ENCODE data around the gene RAD51.

RAD51 gene

GRCh38 chr15:40722934-40723333 lies 28.0 kb downstream of the RAD51 start:
- peak; percentile 20 to 58 (median 49) for DNase-seq

GRCh38 chr15:40723919-40724318 lies 28.9 kb downstream of the RAD51 start:
- no peak for DNase-seq

DNA sequence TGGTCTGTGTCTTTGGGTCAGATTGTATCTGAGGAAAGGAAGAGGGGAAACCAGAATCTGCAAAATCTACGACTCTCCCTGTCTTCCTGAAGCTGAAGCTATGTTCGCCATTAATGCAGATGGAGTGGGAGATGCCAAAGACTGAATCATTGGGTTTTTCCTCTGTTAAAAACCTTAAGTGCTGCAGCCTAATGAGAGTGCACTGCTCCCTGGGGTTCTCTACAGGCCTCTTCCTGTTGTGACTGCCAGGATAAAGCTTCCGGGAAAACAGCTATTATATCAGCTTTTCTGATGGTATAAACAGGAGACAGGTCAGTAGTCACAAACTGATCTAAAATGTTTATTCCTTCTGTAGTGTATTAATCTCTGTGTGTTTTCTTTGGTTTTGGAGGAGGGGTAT lies 36.1 kb downstream of the RAD51 start:
- no peak for DNase-seq

DNA sequence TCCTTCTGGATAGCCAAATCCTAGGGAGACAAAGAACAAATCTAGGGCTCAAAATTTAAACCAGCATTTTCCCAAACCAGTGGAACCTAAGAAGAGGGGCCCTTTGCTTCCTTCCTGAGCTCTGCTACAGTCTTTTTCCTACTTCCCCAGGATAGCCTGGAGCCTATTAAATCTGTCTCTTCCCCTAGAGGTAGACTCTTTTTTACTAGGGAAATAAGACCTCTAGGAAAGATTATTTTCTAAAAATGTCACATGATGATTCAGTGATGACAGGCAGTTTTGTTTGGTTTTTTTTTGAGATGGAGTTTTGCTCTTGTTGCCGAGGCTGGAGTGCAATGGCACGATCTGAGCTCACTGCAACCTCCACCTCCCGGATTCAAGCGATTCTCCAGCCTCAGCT lies 41.6 kb downstream of the RAD51 start:
- DNase-seq, result no peak

GRCh38 chr15:40737048-40737447 lies 42.1 kb downstream of the RAD51 start:
- no peak for DNase-seq

GRCh38 chr15:40739047-40739446 lies 44.1 kb downstream of the RAD51 start:
- no peak for DNase-seq

DNA sequence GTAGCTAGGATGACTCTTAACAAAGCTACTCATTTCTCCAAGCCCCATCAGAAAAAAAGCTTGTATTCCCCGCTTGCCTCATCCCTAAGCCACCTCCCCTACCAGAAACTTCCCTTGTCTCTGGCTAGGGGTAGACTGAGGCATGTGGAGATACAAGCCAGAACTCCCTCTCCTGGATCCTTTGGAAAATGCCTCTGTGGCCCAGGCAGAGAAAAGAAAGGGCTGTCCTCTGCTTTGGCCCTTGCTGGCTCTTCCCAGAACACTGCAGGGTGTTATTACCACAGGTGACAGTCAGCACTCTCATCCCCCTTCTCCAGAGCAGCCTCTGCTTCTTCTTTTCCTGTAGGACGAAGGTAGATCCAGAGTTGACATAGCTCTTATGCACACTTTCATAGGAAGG lies 44.9 kb downstream of the RAD51 start:
- no peak for DNase-seq

GRCh38 chr15:40743485-40743901 lies 48.5 kb downstream of the RAD51 start:
- DNase-seq, result no peak

GRCh38 chr15:40743921-40744814 lies 49.2 kb downstream of the RAD51 start:
- DNase-seq, result peak; percentile 92 to 98 (median 97)

DNA sequence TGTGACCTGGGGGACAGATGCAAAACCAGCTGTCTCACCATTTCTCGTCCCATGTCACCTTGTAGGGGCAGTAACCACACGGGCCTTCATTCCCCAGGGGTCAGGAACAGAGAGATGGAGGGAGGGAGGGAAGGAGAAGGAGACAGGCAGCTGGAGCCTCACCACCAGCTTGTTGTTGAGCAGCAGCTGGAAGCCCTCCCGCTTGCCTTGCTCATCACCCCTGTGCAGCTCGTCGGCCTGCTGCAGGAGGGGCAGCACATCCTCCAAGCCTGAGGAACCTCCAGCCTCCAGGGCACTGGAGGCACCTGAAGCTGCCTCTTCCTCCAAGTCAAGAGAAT lies 49.8 kb downstream of the RAD51 start:
- DNase-seq, result no peak

DNA sequence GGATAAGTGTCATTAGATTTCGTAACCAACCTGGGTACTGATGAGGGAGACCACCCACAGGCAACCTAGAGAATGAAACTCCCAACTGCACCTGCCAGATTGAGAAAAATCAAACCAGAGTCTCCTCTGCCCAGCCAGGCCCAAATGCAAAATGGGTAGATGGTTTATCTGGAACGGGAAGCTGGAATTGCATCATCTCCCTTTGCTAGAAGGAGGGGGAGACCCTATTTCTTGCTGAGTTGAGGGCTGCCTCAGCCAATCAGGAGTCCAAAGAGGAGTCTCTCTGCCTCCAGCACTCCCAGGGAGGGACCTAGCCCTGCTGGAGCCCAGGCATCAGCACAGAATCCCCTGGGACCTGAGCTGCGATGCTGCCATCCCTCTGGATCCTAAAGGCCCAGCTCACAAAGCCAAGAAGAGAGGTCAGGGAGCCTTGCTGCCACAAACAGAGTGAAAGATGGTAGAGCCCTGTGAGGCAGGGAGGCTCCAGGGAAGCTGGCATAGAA lies 52.0 kb downstream of the RAD51 start:
- peak; percentile 68 to 74 (median 71) for DNase-seq

GRCh38 chr15:40747685-40748631 lies 53.0 kb downstream of the RAD51 start:
- DNase-seq, result peak in 2 of 3 donors; percentile 10 to 25

- no peak for DNase-seq
Measured at GRCh38 chr15:40749151-40749630, 54.2 kb downstream of the RAD51 start.

- no peak for DNase-seq
Measured at GRCh38 chr15:40750885-40751284, 55.9 kb downstream of the RAD51 start.

DNA sequence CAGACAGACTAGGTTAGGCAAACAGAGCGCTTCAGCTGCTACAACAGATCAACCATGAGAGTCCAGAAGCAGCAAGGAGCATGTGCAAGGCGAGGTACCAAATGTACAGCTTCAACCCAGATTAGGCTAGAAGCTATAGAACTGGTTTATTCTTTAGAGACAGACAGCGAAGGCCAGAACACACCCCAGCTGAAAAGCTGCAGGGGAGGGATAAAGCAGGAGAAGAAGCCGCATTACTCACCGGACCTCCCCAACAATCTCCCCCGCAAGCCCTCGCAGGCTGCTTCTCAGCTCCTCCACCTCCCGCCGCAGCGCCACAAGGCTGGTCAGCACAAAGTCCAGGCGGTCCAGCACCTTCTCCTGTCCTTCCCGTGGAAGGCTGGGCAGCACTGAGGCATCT lies 56.8 kb downstream of the RAD51 start:
- no peak for DNase-seq

GRCh38 chr15:40754574-40754882 lies 59.6 kb downstream of the RAD51 start:
- peak in 2 of 3 donors; percentile 17 to 40 for DNase-seq

DNA sequence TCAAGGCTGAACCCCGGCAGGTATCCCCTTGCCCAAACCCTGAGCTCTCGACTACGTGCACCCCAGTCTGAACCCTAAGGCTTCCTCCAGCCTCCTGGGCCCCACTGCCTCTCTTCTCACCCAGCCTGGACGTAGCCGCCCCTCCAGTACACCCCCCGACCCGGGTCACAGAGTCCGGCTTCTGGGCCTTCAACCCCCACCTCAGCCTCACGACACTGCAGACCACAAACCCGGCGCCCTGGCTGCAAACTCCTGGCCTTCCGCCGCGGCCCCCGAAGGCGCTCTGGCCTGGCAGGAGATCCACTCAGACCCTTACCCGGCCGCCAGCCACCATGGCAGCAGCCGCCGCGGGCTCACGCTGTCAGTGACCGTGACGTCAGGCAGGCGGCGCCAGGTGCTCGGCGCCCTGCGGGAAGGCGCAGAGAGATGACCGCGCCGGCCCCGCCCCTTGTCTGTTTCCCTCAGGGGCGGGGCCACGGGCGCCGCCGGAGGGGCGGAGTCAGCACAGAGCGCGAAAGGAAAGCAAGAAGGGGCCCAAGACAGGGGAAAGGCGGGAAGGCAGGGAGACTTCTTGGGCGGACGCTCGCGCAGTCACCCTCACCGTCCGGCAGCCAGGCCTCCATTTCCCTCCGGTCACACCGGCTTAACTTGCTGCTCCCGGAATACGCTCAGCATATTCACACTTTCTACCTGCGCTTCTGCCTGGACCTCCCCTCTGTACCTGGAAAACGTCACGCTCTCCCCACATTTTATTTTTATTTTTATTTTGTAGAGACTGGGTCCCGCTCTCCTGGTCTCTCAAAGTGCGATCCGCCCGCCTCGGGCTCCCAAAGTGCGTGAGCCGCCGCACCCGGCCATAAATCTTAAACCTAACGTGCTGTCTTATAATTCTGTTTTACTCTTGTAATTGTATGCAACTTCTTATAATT lies 60.2 kb downstream of the RAD51 start, which contains the start of gene RMDN3:
RMDN3 (minus strand) TSS at position 372 of the 929 bp plus-strand sequence. CDS start 471 bp downstream, outside the sequence.
- peak; percentile 96 to 99 (median 99) for DNase-seq

DNA sequence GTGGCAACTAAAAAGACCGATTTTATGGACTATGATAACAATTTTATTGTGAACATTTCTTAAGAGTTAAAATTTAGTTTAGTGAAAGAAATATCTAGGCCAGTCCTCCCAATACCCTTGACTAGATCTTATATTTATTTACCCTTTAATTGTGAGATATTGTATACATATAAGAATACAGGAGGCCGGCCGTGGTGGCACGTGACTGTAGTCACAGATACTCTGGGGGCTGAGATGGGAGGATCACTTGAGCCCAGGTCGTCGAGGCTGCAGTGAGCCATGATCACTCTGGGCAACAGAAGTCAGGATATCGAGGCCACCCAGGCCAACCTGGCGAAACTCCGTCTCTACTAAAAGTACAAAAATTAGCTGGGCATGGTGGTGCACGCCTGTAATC lies 60.8 kb downstream of the RAD51 start:
- no peak for DNase-seq

DNA sequence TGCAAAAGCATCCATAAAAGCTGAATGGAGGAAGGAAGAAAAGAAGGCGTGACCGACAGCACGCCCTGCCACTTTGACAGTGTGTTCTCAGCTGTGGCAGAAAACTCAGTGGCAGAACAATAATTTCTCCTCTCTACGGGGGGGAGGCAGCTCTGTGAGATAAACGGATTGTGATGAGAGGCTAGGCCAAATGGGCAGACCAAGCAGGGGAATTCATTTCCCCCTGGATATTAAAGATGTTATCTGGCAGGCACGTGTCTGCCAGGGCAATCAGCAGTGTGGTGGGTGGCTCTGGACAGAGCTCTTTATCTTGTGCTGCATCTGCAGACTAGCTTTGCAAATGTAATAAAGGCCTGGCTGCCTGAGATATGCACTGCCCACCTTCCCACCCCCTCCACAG lies 62.0 kb downstream of the RAD51 start:
- no peak for DNase-seq

DNA sequence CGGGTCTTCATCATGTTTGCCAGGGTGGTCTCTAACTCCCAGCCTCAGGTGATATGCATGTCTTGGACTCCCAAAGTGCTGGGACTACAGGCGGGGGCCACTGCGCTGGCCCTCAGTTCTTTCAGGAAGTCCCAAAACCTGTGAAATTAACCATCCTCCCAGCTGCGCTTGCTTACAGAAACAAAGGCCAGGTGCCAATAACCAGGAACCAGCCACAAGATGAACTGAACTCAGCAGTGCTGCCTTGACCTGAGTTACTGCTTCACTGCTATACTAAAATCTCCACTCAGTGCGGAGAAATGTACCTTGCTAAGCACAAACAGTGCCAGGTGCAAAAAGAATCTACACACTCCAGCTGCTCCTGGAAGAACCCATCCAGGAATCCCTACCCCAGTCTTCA lies 65.0 kb downstream of the RAD51 start:
- DNase-seq, result no peak

- peak in 1 of 3 donors; percentile 53 for DNase-seq
Measured at GRCh38 chr15:40762919-40763800, 68.2 kb downstream of the RAD51 start.

Data from suppressor macrophage treated with lipopolysaccharide for 1 hour (primary cell).